HUDEP-2 (cell line): ENCODE results near the gene MYH3.
"Not testable (repeated sequence)": the region's sequence is repeated elsewhere in the genome, so short reads cannot be mapped to it uniquely, and the experiment has no call there.

Experiments
- DNase-seq, 76 experiments: peaks; one replicate each; lab custom pipeline; 2025; ENCODE audit not compliant: unreplicated experiment in 76 of 76; lab: John Stamatoyannopoulos, UW

Gene MYH3

GRCh38 chr17:10657148-10657547 is at the start of gene MYH3:
Gene MYH3 (minus strand): TSS chr17:10657309. CDS start chr17:10655064, 2,245 bp downstream.
- no peak for DNase-seq

GRCh38 chr17:10705727-10706126 is 48.6 kb upstream of the MYH3 start:
- no peak for DNase-seq

- peak in 3 of 76 experiments; percentile 5 to 9 (median 6) for DNase-seq
Observed at GRCh38 chr17:10702574-10702973, 45.5 kb upstream of the MYH3 start.

GRCh38 chr17:10699856-10700255 is 42.7 kb upstream of the MYH3 start:
- DNase-seq, result no peak

GRCh38 chr17:10698096-10698818 is 41.1 kb upstream of the MYH3 start:
- DNase-seq, result peak in 4 of 76 experiments; percentile 3 to 8 (median 6)

GRCh38 chr17:10697092-10698081 is 40.3 kb upstream of the MYH3 start, which contains the start of the genes ADPRM and SCO1:
Gene ADPRM (plus strand): TSS chr17:10697594. CDS start chr17:10704927, 7,333 bp downstream.
Gene SCO1 (minus strand): TSS chr17:10697533. CDS start chr17:10697507, 26 bp downstream.
- peak; percentile 15 to 93 (median 84) for DNase-seq

- not testable (repeated sequence) for DNase-seq
Observed at GRCh38 chr17:10695875-10696407, 38.8 kb upstream of the MYH3 start.

- no peak for DNase-seq
Observed at GRCh38 chr17:10687499-10687898, 30.4 kb upstream of the MYH3 start.

- peak in 10 of 76 experiments; percentile 2 to 37 (median 14) for DNase-seq
Observed at GRCh38 chr17:10683853-10684252, 26.7 kb upstream of the MYH3 start.

GRCh38 chr17:10681866-10682446 is 24.8 kb upstream of the MYH3 start:
- DNase-seq, result no peak

- no peak for DNase-seq
Observed at GRCh38 chr17:10674704-10675103, 17.6 kb upstream of the MYH3 start.

GRCh38 chr17:10673312-10673711 is 16.2 kb upstream of the MYH3 start:
- DNase-seq, result no peak

GRCh38 chr17:10668775-10669174 is 11.7 kb upstream of the MYH3 start:
- no peak for DNase-seq

GRCh38 chr17:10666906-10667305 is 9.8 kb upstream of the MYH3 start:
- DNase-seq, result no peak

GRCh38 chr17:10664571-10664970 is 7.5 kb upstream of the MYH3 start:
- DNase-seq, result no peak

- no peak for DNase-seq
Observed at GRCh38 chr17:10663231-10663630, 6.1 kb upstream of the MYH3 start.

- DNase-seq, result no peak
Observed at GRCh38 chr17:10661437-10661836, 4.3 kb upstream of the MYH3 start.

GRCh38 chr17:10657879-10658278 is 770 bp upstream of the MYH3 start:
- DNase-seq, result no peak

- no peak for DNase-seq
Observed at GRCh38 chr17:10653987-10654386, 3.1 kb downstream of the MYH3 start.

GRCh38 chr17:10652984-10653659 is 4.0 kb downstream of the MYH3 start:
- no peak for DNase-seq
